Brain microvascular endothelial cell (primary cell): Measurements from ENCODE around the gene LEMD1.

ENCODE experiments used
- DNase-seq: peaks from one replicate; pipeline ENCODE4 v3.0.0-alpha.2; 2020
- H3K27ac ChIP-seq: fragments of 250-450 bp; sonication (Bioruptor Pico); 2 replicates; pipeline ENCODE4 v1.5.1; 2020; ENCODE audit warnings: mild to moderate bottlenecking, moderate library complexity
- H3K27me3 ChIP-seq: fragments of 250-450 bp; sonication (Bioruptor Pico); replicated peaks from 2 replicates; pipeline ENCODE4 v1.5.1; 2020; ENCODE audit warnings: mild to moderate bottlenecking
- H3K36me3 ChIP-seq: fragments of 250-450 bp; sonication (Bioruptor Pico); replicated peaks from 2 replicates; pipeline ENCODE4 v1.5.1; 2020; ENCODE audit warnings: mild to moderate bottlenecking
- H3K4me3 ChIP-seq: 2 replicates; pipeline ENCODE4 v1.5.1; 2011; ENCODE audit warnings: low read depth, mild to moderate bottlenecking, control low read depth, low read length, moderate library complexity
- CTCF ChIP-seq: IDR thresholded peaks from 2 replicates; pipeline ENCODE4 v1.5.1; 2011; ENCODE audit warnings: low read depth, mild to moderate bottlenecking, moderate library complexity, low read length, control low read depth, inconsistent platforms; ENCODE audit errors: missing control alignments
- in situ Hi-C: cut with HindIII; loops from 2 replicates; pipeline ENCODE4 v1.10.0; 2017; ENCODE audit warnings: low sequenced_read_pairs, low pct_ligation_motif_present

Gene LEMD1

DNA sequence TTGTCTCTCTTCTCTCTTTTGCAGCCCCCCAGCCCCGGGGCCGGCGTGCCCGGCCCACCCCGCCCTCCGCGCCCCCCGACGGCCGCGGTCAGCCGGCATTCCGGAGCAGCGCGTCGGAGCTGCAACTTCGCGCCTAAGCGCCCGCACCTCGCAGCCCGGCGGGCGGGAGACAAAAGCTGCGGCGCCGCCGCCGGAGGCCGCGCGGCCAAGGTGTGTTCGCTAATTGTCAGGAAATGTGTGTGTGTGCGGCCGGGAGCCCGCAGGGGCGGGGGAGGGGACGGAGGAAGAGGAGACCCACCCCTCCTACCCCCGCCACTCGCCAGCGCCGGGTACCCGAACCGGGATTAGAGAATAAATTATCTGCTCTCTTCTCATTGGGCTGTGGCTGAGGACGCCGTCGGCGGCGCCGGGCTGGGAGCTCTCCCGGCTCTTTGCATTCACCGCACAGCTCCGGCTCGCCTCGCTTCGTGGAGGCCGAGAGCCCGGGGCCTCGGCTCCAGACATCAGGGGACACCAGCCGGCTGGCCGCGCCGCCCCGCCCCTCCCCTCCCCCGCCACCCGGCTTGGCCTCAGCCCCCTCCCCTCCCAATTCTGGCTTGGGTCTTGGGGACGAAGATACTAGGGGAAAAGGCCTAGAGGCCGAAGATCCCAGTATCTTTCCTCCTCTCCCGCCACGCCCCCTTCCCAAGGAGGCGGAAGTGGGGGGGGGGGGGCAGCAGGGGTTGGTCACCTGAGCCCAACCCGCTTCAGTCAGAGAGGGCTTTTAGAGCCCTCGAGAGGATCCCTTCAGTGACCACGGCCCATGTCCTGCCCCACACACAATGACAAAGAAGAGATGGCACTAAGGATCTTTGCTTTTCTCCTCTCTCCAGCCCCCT, 35.3 kb upstream of the LEMD1 start:
- H3K27me3 ChIP-seq, result peaks cover 63% of the 10 kb centered on the region
- no peak for DNase-seq
- no peak overlapping the region for H3K27ac ChIP-seq
- no peak overlapping the region for H3K4me3 ChIP-seq
- H3K36me3 ChIP-seq, result no peaks in the 10 kb centered on the region
- TF ChIP-seq CTCF, result no peak
- in situ Hi-C loops, result no loop called here

DNA sequence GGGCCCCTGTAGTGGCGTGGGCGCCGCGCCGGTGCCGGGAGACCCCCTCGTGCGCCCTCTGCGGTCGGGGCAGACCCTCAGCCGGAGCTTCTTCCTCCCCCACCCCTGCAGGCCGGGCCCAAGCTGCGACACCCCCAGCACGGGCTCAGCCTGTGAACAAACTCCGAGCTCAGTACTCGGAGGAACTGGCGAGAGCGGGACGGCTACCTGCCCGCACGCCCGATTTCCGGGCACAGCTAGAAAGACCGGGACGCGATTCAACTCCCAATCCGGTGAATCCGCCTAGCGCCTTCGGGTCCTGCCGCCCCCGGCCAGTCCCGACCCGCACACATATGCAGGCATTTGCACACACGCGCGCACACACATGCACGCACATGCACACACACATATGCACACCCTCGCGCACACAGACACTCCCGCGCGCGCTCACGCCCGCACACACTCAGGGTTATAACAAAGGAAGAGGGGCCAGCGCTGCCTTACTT, 34.6 kb upstream of the LEMD1 start:
- H3K27ac ChIP-seq, result no peak overlapping the region
- DNase-seq, result no peak
- in situ Hi-C loops, result no loop called here
- H3K4me3 ChIP-seq, result no peak overlapping the region
- H3K27me3 ChIP-seq, result peaks cover 67% of the 10 kb centered on the region
- H3K36me3 ChIP-seq, result no peaks in the 10 kb centered on the region
- TF ChIP-seq CTCF, result no peak

DNA sequence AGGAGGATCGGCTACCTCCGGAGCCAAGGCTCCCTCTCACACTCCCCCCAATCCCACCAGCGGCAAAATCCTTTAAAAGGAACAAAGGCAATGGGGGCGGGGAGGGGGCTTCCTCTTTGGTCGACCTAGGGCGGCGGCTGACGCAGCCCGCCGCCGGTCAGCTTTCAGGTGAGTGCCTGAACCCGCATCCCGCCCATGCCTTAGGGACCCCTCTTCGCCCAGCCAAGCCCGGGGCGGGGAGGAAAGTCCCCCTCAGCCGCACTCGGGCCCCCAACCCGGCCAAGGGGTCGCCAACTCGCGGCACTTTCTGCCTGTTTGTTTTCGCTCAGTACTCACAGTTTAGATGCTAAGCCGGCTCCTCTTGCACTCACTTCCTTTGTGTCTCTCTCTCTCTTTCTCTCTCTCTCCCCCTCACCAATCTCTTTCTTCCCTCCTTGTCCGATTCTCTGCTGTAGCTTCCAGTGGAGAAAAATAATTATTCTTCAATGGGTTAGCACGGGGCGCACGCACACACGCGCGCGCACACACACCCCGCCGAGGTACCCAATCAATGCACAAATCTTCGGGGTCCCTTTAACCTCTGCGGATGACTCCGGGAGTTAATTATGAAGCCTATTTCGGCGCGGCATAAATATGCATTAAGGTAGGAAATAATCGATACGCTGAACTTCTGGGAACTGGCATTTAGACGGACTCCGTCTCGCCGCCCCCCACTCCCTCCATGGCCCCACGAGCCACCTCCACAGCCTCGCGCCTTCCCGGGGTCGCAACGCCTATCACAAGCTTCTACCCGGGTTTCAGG, 33.9 kb upstream of the LEMD1 start, which contains the start of gene BLACAT1:
Gene BLACAT1 (minus strand): TSS at position 465 of the 802 bp plus-strand sequence.
- no peak for TF ChIP-seq CTCF
- in situ Hi-C loops, result no loop called here
- DNase-seq, result no peak
- no peak within 1 kb of the TSS for H3K27ac ChIP-seq
- H3K4me3 ChIP-seq, result no peak within 1 kb of the TSS
- H3K27me3 ChIP-seq, result peaks cover 71% of the 10 kb centered on the region
- no peaks in the 10 kb centered on the region for H3K36me3 ChIP-seq

DNA sequence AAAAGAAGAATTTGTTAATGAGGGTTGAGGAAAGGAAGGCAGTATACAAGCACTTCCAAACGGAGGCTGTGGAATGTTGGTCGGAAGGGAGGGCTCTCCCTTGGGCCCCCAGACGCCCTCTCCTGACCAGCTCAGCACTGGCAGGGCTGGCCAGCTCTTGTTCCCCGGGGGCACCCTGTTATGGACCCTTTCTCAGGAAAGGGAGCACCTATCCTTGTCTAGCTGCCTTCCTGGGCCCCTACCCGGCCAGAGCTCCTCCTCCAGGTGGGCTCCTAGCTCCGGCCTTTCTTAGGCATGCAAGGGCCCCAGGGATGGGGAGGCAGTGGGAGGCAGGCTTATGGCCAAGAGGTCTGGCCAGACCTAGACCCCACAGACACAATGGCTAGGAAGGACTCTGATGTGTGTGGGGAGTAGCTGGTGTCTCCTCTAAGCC, 33.1 kb upstream of the LEMD1 start:
- Histone ChIP-seq H3K4me3 (no peak overlapping the region), H3K36me3 (no peaks in the 10 kb centered on the region), H3K27me3 (peaks cover 72% of the 10 kb centered on the region), H3K27ac (no peak overlapping the region)
- in situ Hi-C loops, result no loop called here
- no peak for DNase-seq
- TF ChIP-seq CTCF, result peak; percentile 9

GRCh38 chr1:205453466-205453865, 31.6 kb upstream of the LEMD1 start:
- no peak overlapping the region for H3K27ac ChIP-seq
- in situ Hi-C loops, result no loop called here
- H3K36me3 ChIP-seq, result no peaks in the 10 kb centered on the region
- H3K27me3 ChIP-seq, result peaks cover 69% of the 10 kb centered on the region
- TF ChIP-seq CTCF, result no peak
- H3K4me3 ChIP-seq, result no peak overlapping the region
- no peak for DNase-seq
